Liver (tissue), 3 donors: ENCODE data around the gene PCAT7.

Experiments
- GABPA ChIP-seq, 2 donors: IDR thresholded peaks in 1 of 2; conservative IDR thresholded peaks in 1 of 2; 2 replicates each; pipeline ENCODE4 v1.6.1; 2016; ENCODE audit warnings: antibody characterized with exemption in 2 of 2, mild to moderate bottlenecking in 1 of 2, moderate library complexity in 1 of 2
- RAD21 ChIP-seq, 2 donors: IDR thresholded peaks; 2 replicates each; pipeline ENCODE4 v1.6.1; 2016; ENCODE audit warnings: antibody characterized with exemption in 2 of 2, mild to moderate bottlenecking in 2 of 2
- SP1 ChIP-seq: IDR thresholded peaks from 2 replicates; pipeline ENCODE4 v1.6.1; 2018; ENCODE audit warnings: antibody characterized with exemption, mild to moderate bottlenecking
- TAF1 ChIP-seq: conservative IDR thresholded peaks from 2 replicates; pipeline ENCODE4 v1.6.1; 2016; ENCODE audit warnings: antibody characterized with exemption, mild to moderate bottlenecking
- TF ChIP-seq, protein P1 (sequence below): fragments of 150-350 bp; IDR thresholded peaks from 2 replicates; pipeline ENCODE4 v1.5.1; 2017; ENCODE audit warnings: improper control_type of control experiment, low read depth, low read length; ENCODE audit not compliant: missing input control
- TF ChIP-seq, protein P2 (sequence below): IDR thresholded peaks from 2 replicates; pipeline ENCODE4 v1.6.1; 2016; ENCODE audit warnings: antibody characterized with exemption, mild to moderate bottlenecking
- donor health status: healthy.
- donor health status: healthy.

DNA sequence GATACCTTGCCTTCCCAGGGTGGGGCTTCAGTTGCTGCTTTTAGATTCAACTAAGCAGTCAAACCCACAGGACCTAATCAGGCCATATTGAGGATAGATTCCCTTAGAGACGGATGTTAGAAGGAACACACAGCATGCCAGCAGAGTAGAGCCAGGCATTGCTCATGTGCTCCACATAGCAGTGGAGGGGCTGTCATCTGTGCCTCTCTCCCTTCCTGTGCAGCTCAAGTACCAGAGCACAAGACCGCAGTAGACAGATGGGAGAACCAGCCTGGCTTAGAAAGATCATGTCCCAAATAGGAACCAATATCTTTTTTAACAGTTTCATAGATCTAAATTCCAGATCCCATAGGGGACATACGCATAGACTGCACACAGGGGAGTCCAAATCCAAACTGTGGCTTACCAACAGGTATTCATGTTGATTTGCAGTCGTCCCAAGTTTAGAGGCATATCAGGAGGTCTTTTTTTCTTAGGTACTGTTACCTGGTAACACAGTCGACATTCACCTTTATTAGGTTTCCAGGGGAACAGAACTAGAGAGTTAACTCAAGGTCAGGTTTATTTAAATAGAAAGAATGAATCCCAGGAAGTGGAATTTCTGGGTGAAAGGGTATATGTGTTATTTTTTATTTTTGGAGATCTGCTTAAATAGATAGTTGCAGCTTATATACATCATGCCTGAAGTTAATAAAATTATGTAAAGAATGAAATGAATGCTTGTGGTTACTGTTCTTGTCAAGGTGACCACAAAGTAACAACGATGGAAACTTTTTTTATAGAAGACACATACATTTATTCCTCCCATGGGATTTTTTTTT, 43.5 kb upstream of the PCAT7 start:
- no peak for TF ChIP-seq TAF1
- TF ChIP-seq, protein P1, sequence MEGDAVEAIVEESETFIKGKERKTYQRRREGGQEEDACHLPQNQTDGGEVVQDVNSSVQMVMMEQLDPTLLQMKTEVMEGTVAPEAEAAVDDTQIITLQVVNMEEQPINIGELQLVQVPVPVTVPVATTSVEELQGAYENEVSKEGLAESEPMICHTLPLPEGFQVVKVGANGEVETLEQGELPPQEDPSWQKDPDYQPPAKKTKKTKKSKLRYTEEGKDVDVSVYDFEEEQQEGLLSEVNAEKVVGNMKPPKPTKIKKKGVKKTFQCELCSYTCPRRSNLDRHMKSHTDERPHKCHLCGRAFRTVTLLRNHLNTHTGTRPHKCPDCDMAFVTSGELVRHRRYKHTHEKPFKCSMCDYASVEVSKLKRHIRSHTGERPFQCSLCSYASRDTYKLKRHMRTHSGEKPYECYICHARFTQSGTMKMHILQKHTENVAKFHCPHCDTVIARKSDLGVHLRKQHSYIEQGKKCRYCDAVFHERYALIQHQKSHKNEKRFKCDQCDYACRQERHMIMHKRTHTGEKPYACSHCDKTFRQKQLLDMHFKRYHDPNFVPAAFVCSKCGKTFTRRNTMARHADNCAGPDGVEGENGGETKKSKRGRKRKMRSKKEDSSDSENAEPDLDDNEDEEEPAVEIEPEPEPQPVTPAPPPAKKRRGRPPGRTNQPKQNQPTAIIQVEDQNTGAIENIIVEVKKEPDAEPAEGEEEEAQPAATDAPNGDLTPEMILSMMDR = no peak
- no peak for TF ChIP-seq GABPA (IDR thresholded peaks at IDR 0.05 in 1 of 2, conservative IDR thresholded peaks at IDR 0.05 in 1 of 2)
- no peak for TF ChIP-seq RAD21 (IDR thresholded peaks at IDR 0.05)
- TF ChIP-seq, protein P2, sequence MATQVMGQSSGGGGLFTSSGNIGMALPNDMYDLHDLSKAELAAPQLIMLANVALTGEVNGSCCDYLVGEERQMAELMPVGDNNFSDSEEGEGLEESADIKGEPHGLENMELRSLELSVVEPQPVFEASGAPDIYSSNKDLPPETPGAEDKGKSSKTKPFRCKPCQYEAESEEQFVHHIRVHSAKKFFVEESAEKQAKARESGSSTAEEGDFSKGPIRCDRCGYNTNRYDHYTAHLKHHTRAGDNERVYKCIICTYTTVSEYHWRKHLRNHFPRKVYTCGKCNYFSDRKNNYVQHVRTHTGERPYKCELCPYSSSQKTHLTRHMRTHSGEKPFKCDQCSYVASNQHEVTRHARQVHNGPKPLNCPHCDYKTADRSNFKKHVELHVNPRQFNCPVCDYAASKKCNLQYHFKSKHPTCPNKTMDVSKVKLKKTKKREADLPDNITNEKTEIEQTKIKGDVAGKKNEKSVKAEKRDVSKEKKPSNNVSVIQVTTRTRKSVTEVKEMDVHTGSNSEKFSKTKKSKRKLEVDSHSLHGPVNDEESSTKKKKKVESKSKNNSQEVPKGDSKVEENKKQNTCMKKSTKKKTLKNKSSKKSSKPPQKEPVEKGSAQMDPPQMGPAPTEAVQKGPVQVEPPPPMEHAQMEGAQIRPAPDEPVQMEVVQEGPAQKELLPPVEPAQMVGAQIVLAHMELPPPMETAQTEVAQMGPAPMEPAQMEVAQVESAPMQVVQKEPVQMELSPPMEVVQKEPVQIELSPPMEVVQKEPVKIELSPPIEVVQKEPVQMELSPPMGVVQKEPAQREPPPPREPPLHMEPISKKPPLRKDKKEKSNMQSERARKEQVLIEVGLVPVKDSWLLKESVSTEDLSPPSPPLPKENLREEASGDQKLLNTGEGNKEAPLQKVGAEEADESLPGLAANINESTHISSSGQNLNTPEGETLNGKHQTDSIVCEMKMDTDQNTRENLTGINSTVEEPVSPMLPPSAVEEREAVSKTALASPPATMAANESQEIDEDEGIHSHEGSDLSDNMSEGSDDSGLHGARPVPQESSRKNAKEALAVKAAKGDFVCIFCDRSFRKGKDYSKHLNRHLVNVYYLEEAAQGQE = no peak
- TF ChIP-seq SP1 = no peak
